Naive thymus-derived CD4-positive, alpha-beta T cell (primary cell): Measurements from ENCODE around the gene APOL4. TPM values are rescaled to one million over a fixed set of nuclear protein-coding genes. Genes with fewer than 3 reads are reported as not detected.

Source experiments
- ATAC-seq: fragments of 150-1000 bp; cut with Tn5 transposase; 2 replicates; pipeline ENCODE4 v1.10.0; 2021; ENCODE audit warnings: mild to moderate bottlenecking, moderate library complexity
- CTCF ChIA-PET: fragments of 350-600 bp; sonication (Branson Sonifier 250); formaldehyde crosslinking; loops from one replicate; lab custom pipeline; 2021; ENCODE audit warnings: antibody characterized with exemption; lab: Charles Lee
- POLR2A ChIA-PET: fragments of 350-600 bp; sonication (Branson Sonifier 250); formaldehyde crosslinking; loops from one replicate; lab custom pipeline; 2021; ENCODE audit warnings: antibody characterized with exemption, inconsistent platforms; lab: Charles Lee
- DNase-seq, 9 donors: peaks; one replicate each; pipeline versions ENCODE4 v3.0.0 to v3.0.0-alpha.2; 2020 to 2022; ENCODE audit warnings: mixed read lengths in 1 of 9
- H3K27ac ChIP-seq: one replicate; pipeline ENCODE4 v1.7.0; 2013; ENCODE audit warnings: mild to moderate bottlenecking, low read depth, low read length, moderate library complexity
- H3K27me3 ChIP-seq, 2 donors: one replicate each; pipeline ENCODE4 v1.7.0; 2013; ENCODE audit warnings: low read length in 2 of 2, mild to moderate bottlenecking in 2 of 2, moderate library complexity in 2 of 2; ENCODE audit not compliant: control insufficient read depth in 2 of 2, insufficient read depth in 2 of 2
- H3K36me3 ChIP-seq, 3 experiments: 1 replicate in 2 of 3; 2 replicates in 1 of 3; pipeline ENCODE4 v1.7.0; 2013; ENCODE audit warnings: low read length in 3 of 3, mild to moderate bottlenecking in 3 of 3, moderate library complexity in 1 of 3; ENCODE audit not compliant: insufficient read depth in 3 of 3, control insufficient read depth in 2 of 3
- H3K4me1 ChIP-seq, 2 donors: one replicate each; pipeline ENCODE4 v1.7.0; 2013; ENCODE audit warnings: low read length in 2 of 2, mild to moderate bottlenecking in 2 of 2, moderate library complexity in 1 of 2; ENCODE audit not compliant: control insufficient read depth in 2 of 2, insufficient read depth in 2 of 2
- H3K4me3 ChIP-seq: 2 replicates; pipeline ENCODE4 v1.7.0; 2013; ENCODE audit warnings: mild to moderate bottlenecking, low read length
- H3K9me3 ChIP-seq, 3 experiments: 1 replicate in 2 of 3; 2 replicates in 1 of 3; pipeline ENCODE4 v1.7.0; 2013; ENCODE audit warnings: low read length in 3 of 3; ENCODE audit not compliant: control insufficient read depth in 2 of 3
- H3K27ac Mint-ChIP-seq, 9 donors: one replicate each; pipeline ENCODE4 v1.8.0; 2020 to 2022; ENCODE audit warnings: mixed read lengths in 9 of 9, mild to moderate bottlenecking in 8 of 9, moderate library complexity in 5 of 9, inconsistent platforms in 2 of 9
- H3K27me3 Mint-ChIP-seq, 5 donors: one replicate each; pipeline ENCODE4 v1.8.0; 2021 to 2022; ENCODE audit warnings: mixed read lengths in 5 of 5, mild to moderate bottlenecking in 1 of 5
- H3K36me3 Mint-ChIP-seq, 5 donors: one replicate each; pipeline ENCODE4 v1.8.0; 2020 to 2022; ENCODE audit warnings: mixed read lengths in 5 of 5, mild to moderate bottlenecking in 3 of 5, inconsistent platforms in 1 of 5
- H3K4me1 Mint-ChIP-seq, 7 donors: one replicate each; pipeline ENCODE4 v1.8.0; 2020 to 2022; ENCODE audit warnings: mixed read lengths in 7 of 7, mild to moderate bottlenecking in 3 of 7, inconsistent platforms in 1 of 7
- H3K4me3 Mint-ChIP-seq, 10 donors: one replicate each; pipeline ENCODE4 v1.8.0; 2020 to 2022; ENCODE audit warnings: mild to moderate bottlenecking in 10 of 10, mixed read lengths in 10 of 10, moderate library complexity in 6 of 10, inconsistent platforms in 2 of 10
- H3K9me3 Mint-ChIP-seq, 11 donors: one replicate each; pipeline ENCODE4 v1.8.0; 2020 to 2022; ENCODE audit warnings: mixed read lengths in 11 of 11, mild to moderate bottlenecking in 4 of 11, inconsistent platforms in 1 of 11, moderate library complexity in 1 of 11
- intact Hi-C, 2 donors: fragments of 100-400 bp; cut with micrococcal nuclease; formaldehyde crosslinking; loops; one replicate each; pipeline ENCODE4 v1.15.1; 2023
- polyA plus RNA-seq, 2 donors: library from polyadenylated mRNA; unstranded; fragments of 300-500 nt; fragmentation: Illumina TruSeq; gene quantifications; one replicate each; pipeline ENCODE4 v1.2.3, GENCODE V29; 2021
- total RNA-seq, 6 experiments: library from RNA in 5 of 6; stranded (reverse) in 5 of 6; gene quantifications; 1 replicate in 5 of 6; 2 replicates in 1 of 6; pipeline ENCODE4 v1.2.3 and lab custom pipeline; 2021 to 2026

APOL4 gene
- total and polyA plus RNA-seq, 7 experiments from 2014 or later = 1.2 TPM; not detected in 6

- Mint-ChIP-seq H3K4me3 (peak overlapping the region in 2 of 10 donors; percentile 8 to 63), H3K27me3 (peaks cover 0 to 8% (median 0%) of the 10 kb centered on the region in 5 donors), H3K27ac (peak overlapping the region in 8 of 9 donors; percentile 44 to 99 (median 74)), H3K9me3 (peaks cover 0 to 16% (median 3%) of the 10 kb centered on the region in 11 donors), H3K36me3 (peaks cover 0 to 5% (median 0%) of the 10 kb centered on the region in 5 donors), H3K4me1 (peaks cover 26 to 68% (median 54%) of the 10 kb centered on the region in 7 donors)
- ChIA-PET POLR2A (interaction anchor here (1.0 to 1.2 kb wide), 2 partner anchors 9 to 11 kb away, joined by 3 read pairs; no protein-coding TSS in a partner anchor), CTCF (interaction anchor here (0.6 kb wide), 1 partner anchor 16 kb away, joined by 5 read pairs; no protein-coding TSS in a partner anchor)
- no peak for DNase-seq
- Histone ChIP-seq H3K9me3 (no peaks in the 10 kb centered on the region), H3K27me3 (no peaks in the 10 kb centered on the region), H3K27ac (no peak overlapping the region), H3K36me3 (no peaks in the 10 kb centered on the region), H3K4me1 (peaks cover 31 to 32% of the 10 kb centered on the region in 2 donors), H3K4me3 (no peak overlapping the region)
- no peak for ATAC-seq
- intact Hi-C loops = loop anchor here (10.0 kb wide), 1 partner anchor 319 kb away; the partner anchor contains the start of gene TXN2 (in 2 of the 2)
Observed at GRCh38 chr22:36166086-36166485, 35.5 kb downstream of the APOL4 start.

GRCh38 chr22:36165141-36165540 lies 36.5 kb downstream of the APOL4 start:
- Histone ChIP-seq H3K27me3 (no peaks in the 10 kb centered on the region), H3K4me3 (no peak overlapping the region), H3K36me3 (no peaks in the 10 kb centered on the region), H3K27ac (no peak overlapping the region), H3K4me1 (peaks cover 37% of the 10 kb centered on the region in 2 donors), H3K9me3 (no peaks in the 10 kb centered on the region)
- intact Hi-C loops = loop anchor here (10.0 kb wide), 1 partner anchor 320 kb away; the partner anchor contains the start of gene TXN2 (in 2 of the 2)
- peak overlapping the region in 7 of 9 donors; percentile 24 to 99 (median 62) for H3K27ac Mint-ChIP-seq
- peaks cover 32 to 77% (median 63%) of the 10 kb centered on the region in 7 donors for H3K4me1 Mint-ChIP-seq
- ChIA-PET CTCF (no interaction called here), POLR2A (interaction anchor here (1.0 kb wide), 1 partner anchor 10 kb away, joined by 3 read pairs; no protein-coding TSS in a partner anchor)
- peaks cover 0 to 8% (median 0%) of the 10 kb centered on the region in 5 donors for H3K27me3 Mint-ChIP-seq
- no peak overlapping the region for H3K4me3 Mint-ChIP-seq
- ATAC-seq (no peak), DNase-seq (no peak)
- peaks cover 0 to 16% (median 3%) of the 10 kb centered on the region in 11 donors for H3K9me3 Mint-ChIP-seq
- H3K36me3 Mint-ChIP-seq = peaks cover 0 to 12% (median 0%) of the 10 kb centered on the region in 5 donors

GRCh38 chr22:36164621-36165020 lies 37.0 kb downstream of the APOL4 start:
- Mint-ChIP-seq H3K27me3 (peaks cover 0 to 5% (median 0%) of the 10 kb centered on the region in 5 donors), H3K36me3 (peaks cover 1 to 15% (median 2%) of the 10 kb centered on the region in 5 donors), H3K4me3 (no peak overlapping the region), H3K4me1 (peaks cover 36 to 82% (median 68%) of the 10 kb centered on the region in 7 donors), H3K27ac (peak overlapping the region in 7 of 9 donors; percentile 28 to 99 (median 71)), H3K9me3 (peaks cover 0 to 16% (median 3%) of the 10 kb centered on the region in 11 donors)
- H3K9me3 ChIP-seq = no peaks in the 10 kb centered on the region
- intact Hi-C loops = loop anchor here (10.0 kb wide), 1 partner anchor 320 kb away; the partner anchor contains the start of gene TXN2 (in 2 of the 2)
- DNase-seq (no peak), ATAC-seq (peak; percentile 37)
- no peaks in the 10 kb centered on the region for H3K36me3 ChIP-seq
- no peak overlapping the region for H3K4me3 ChIP-seq
- CTCF ChIA-PET = interaction anchor here (6.7 kb wide), 1 partner anchor 16 kb away, joined by 71 read pairs; no protein-coding TSS in a partner anchor
- POLR2A ChIA-PET = interaction anchor here (1.6 to 2.6 kb wide), 2 partner anchors 9 to 12 kb away, joined by 5 to 12 read pairs; no protein-coding TSS in a partner anchor
- H3K27ac ChIP-seq = no peak overlapping the region
- no peaks in the 10 kb centered on the region for H3K27me3 ChIP-seq
- H3K4me1 ChIP-seq = peaks cover 37% of the 10 kb centered on the region in 2 donors

GRCh38 chr22:36163497-36163896 lies 38.1 kb downstream of the APOL4 start:
- Mint-ChIP-seq H3K27ac (peak overlapping the region; percentile 7 to 99 (median 74)), H3K27me3 (peaks cover 0 to 3% (median 0%) of the 10 kb centered on the region in 5 donors), H3K9me3 (peaks cover 0 to 9% (median 0%) of the 10 kb centered on the region in 11 donors), H3K36me3 (peaks cover 3 to 22% (median 6%) of the 10 kb centered on the region in 5 donors), H3K4me3 (no peak overlapping the region), H3K4me1 (peaks cover 42 to 93% (median 79%) of the 10 kb centered on the region in 7 donors)
- Histone ChIP-seq H3K4me3 (no peak overlapping the region), H3K9me3 (no peaks in the 10 kb centered on the region), H3K4me1 (peaks cover 37 to 43% of the 10 kb centered on the region in 2 donors), H3K27ac (peak overlapping the region; percentile 96), H3K27me3 (no peaks in the 10 kb centered on the region), H3K36me3 (no peaks in the 10 kb centered on the region)
- intact Hi-C loops = loop anchor here (10.0 kb wide), 1 partner anchor 321 kb away; the partner anchor contains the start of gene TXN2 (in 2 of the 2)
- no peak for DNase-seq
- ATAC-seq = no peak
- CTCF ChIA-PET = interaction anchor here (6.7 kb wide), 1 partner anchor 17 kb away, joined by 71 read pairs; no protein-coding TSS in a partner anchor
- POLR2A ChIA-PET = interaction anchor here (1.6 to 2.6 kb wide), 2 partner anchors 8 to 11 kb away, joined by 5 to 12 read pairs; no protein-coding TSS in a partner anchor

- peak overlapping the region; percentile 96 for H3K27ac ChIP-seq
- peak overlapping the region; percentile 8 for H3K4me3 ChIP-seq
- H3K9me3 ChIP-seq = no peaks in the 10 kb centered on the region
- Mint-ChIP-seq H3K4me3 (peak overlapping the region in 9 of 10 donors; percentile 3 to 99 (median 96)), H3K4me1 (peaks cover 46 to 97% (median 83%) of the 10 kb centered on the region in 7 donors), H3K36me3 (peaks cover 3 to 29% (median 6%) of the 10 kb centered on the region in 5 donors), H3K27me3 (no peaks in the 10 kb centered on the region), H3K9me3 (peaks cover 0 to 4% (median 0%) of the 10 kb centered on the region in 11 donors), H3K27ac (peak overlapping the region; percentile 95 to 99 (median 98))
- POLR2A ChIA-PET = interaction anchor here (1.2 to 2.6 kb wide), 4 partner anchors 10 to 366 kb away, joined by 3 to 12 read pairs (median 4); partner anchors contain the start of gene EIF3D
- intact Hi-C loops = loop anchor here (10.0 kb wide), 1 partner anchor 322 kb away; the partner anchor contains the start of gene TXN2 (in 2 of the 2)
- no peaks in the 10 kb centered on the region for H3K36me3 ChIP-seq
- ATAC-seq (peak; percentile 74), DNase-seq (peak in 5 of 9 donors; percentile 22 to 59 (median 36))
- CTCF ChIA-PET = interaction anchor here (0.6 to 6.7 kb wide), 3 partner anchors 12 to 18 kb away, joined by 3 to 71 read pairs (median 7); no protein-coding TSS in a partner anchor
- no peaks in the 10 kb centered on the region for H3K27me3 ChIP-seq
- peaks cover 40 to 52% of the 10 kb centered on the region in 2 donors for H3K4me1 ChIP-seq
Observed at GRCh38 chr22:36162127-36163034, 39.2 kb downstream of the APOL4 start.
